HG02970 (cell line): ENCODE measurements around the gene ADPRHL1.

Experiments
- ATAC-seq: cut with Tn5 transposase; IDR thresholded peaks from one replicate; pipeline ENCODE4 v1.9.1; 2021; ENCODE audit warnings: mild to moderate bottlenecking, moderate library complexity, moderate number of reproducible peaks; ENCODE audit not compliant: unreplicated experiment, low FRiP score

Gene ADPRHL1

DNA sequence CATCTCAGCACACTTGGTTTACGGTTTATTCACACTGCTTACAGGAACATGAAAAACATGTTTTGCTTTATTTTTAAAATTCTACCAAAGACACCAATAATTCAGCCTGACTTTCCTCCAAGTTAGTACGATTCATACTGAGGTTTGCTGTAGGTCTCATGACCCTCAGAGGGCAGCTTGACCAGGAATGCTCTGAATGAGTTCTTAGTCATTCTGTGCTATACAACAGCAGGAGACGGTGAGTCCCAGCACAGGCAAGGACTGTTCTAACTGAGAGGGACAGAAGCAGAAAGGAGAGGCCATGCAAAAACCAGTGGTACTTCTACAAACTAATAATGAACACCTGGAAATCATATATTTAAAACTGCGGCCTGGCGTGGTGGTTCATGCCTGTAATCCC, 95.8 kb downstream of the ADPRHL1 start:
- ATAC-seq = no peak

DNA sequence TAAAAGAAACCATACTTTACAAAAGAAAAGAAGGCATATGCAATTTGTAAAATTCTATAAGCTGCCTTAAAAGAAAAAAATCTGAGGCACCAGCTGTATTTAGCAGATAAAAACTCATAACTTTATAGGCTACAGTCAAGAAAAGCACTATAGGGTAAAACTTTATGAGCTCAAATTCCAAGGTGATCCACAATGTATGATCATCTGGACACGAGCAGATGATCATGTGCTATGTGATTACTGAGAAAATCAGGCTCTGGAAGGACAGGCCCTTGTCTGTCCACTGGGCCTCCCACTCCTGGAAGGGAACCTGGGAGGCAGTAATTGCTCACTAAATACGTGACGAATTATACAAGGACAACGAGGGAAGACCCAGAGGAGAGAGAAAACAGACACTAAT, 96.7 kb downstream of the ADPRHL1 start:
- ATAC-seq = no peak

DNA sequence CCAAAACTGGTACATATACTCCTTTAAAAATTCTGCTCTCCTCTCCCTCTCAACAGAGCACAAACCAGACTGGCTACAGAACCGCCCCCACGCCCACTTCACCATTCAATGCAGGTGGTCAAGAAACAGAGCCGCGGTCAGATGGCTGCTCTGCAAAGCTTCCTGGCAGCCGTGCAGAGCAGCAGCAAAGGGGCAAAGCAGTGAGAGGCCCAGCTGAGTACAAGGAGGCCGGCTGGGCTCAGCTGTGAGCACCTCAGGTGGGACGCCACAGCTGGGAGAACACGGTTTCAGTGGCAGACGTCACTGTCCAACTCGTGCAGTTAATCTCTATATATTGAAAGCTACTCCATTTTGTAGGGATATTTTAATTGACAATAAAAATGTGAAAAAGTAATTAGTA, 97.7 kb downstream of the ADPRHL1 start:
- no peak for ATAC-seq

GRCh38 chr13:113354831-113355610, 98.3 kb downstream of the ADPRHL1 start:
- ATAC-seq = no peak

DNA sequence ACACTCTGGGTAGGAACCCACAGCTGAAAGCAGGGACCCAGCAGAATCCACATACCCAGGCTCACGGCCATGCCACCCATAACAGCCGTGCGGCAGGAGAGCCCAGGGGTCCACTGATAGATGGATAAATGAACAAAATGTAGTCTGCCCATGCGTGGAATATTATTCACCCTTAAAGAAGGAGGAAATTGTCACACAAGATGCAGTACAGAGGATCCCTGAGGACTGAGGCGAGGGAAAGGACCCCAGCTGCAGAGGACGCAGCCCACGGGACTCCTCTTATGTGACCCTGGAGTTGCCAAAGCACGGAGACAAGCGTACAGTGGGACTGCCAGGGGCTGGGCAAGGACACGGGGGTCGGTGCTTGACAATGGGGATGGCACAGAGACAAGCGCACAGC, 100.0 kb downstream of the ADPRHL1 start:
- ATAC-seq = no peak

- ATAC-seq = no peak
Measured at GRCh38 chr13:113351514-113352026, 101.7 kb downstream of the ADPRHL1 start.

DNA sequence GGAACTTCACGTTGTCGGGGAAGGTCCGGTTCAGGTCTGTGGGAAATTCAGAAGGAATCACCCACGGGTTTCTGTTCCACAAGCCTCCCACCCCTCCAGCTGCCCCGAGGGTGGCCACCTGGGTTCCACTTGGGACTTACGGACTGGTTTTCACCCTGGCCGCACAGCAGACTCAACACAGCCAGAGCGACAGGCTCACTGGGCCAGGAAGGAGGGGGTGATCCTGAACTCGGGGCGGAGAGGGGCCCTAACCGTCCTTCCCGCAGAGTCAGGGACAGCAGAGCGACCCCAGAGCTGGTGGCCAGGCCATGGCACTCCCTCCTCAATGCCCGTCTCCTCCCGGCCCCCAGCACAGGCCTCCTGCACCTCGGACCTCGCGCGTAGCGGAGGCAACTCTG, 102.4 kb downstream of the ADPRHL1 start:
- no peak for ATAC-seq

DNA sequence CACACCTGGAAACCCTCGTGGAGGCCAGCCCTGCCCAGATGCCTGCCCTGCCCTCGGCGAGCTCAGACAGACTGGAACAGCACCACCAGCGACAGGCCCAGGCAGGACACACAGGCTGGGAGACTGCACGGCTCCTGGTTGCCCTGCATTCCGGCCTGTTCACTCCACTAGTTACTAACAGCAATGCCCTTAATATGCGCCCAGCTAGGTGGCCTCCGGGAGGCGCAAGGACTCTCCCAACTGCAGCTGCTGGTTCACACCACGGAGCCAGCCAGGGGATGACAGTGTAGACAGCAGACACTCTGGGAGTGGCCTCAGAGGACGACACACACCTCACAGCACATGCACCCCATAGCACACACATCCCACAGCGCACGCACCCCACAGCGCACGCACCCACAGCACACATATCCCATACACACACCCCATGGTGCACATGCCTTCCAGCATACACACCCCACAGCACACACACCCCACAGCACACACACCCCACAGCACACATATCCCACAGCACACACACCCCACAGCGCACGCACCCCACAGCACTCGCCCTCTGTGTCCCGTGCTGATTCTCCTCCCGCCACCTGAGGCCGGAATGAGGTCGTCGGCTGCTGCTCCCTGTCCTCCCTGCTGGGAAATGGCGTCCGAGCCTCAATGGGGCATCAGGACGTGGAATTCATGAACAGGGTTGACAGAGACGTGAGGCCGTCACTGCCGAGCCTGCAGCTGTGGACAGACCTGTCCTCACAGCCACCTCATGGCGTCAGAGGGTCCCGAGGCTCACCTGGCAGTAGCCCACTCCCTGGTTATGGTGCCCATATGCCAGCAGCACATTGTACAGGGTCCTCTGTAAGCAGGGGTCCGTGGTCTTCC, 103.0 kb downstream of the ADPRHL1 start:
- ATAC-seq = no peak
